Measurements from ENCODE around the gene MYH11. TPM values are rescaled to one million over a fixed set of nuclear protein-coding genes. Genes with fewer than 3 reads are reported as not detected.
A peak's percentile ranks its signal among the peaks of the same experiment; 100 is the strongest.

Gene MYH11
- total and polyA plus RNA-seq, 2 experiments from 2014 or later = 1.6 to 5.9 TPM

DNA sequence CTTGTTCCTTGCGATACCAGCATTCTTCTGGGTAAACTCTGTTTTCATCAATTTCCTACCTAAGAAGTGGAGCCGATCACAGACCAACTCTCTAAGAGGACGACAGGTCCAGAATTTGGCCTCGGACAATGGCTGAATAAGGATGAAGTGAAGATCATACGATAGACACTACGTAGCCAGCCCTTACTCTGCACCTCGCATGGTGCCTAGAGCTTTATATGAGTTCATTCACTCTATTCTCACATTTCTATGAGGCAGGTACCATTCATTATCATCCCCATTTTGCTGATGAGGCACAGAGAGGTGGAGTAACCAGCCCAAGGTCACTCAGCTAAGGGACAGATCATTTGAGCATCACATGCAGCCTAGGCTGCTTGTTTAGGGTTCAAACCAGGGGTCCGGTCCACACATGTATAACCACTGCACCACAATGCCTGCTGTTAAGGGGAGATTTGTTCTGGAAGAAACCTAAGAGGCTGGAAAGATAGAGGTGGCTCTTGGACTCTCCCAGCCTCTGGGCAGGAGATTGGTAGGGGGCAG is 78.6 kb downstream of the MYH11 start:
- peak overlapping the region; percentile 99 for H2AFZ ChIP-seq
- H3K27me3 Mint-ChIP-seq (ENCODE audit: insufficient read depth, low read depth, poor library complexity) = peaks cover 5% of the 10 kb centered on the region
- H3K27ac ChIP-seq (ENCODE audit: low read depth) = no peak overlapping the region
- no peaks in the 10 kb centered on the region for H4K20me1 ChIP-seq (replicated peaks; ENCODE audit: insufficient read depth)
- H3K4me1 ChIP-seq (ENCODE audit: insufficient read depth) = no peaks in the 10 kb centered on the region
- H3K9me2 ChIP-seq (ENCODE audit: insufficient read depth) = no peaks in the 10 kb centered on the region
- H3K4me2 ChIP-seq = no peak overlapping the region
- no peak overlapping the region for H3K4me3 Mint-ChIP-seq
- TF ChIP-seq, protein P1, sequence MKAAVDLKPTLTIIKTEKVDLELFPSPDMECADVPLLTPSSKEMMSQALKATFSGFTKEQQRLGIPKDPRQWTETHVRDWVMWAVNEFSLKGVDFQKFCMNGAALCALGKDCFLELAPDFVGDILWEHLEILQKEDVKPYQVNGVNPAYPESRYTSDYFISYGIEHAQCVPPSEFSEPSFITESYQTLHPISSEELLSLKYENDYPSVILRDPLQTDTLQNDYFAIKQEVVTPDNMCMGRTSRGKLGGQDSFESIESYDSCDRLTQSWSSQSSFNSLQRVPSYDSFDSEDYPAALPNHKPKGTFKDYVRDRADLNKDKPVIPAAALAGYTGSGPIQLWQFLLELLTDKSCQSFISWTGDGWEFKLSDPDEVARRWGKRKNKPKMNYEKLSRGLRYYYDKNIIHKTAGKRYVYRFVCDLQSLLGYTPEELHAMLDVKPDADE (IDR thresholded peaks at IDR 0.05) = no peak
- TF ChIP-seq POLR2AphosphoS5 (IDR thresholded peaks at IDR 0.05; ENCODE audit: low read depth) = no peak
- no peak for TF ChIP-seq ZNF114 (CRISPR knock-in tag; IDR thresholded peaks at IDR 0.05)
- TF ChIP-seq, protein P2, sequence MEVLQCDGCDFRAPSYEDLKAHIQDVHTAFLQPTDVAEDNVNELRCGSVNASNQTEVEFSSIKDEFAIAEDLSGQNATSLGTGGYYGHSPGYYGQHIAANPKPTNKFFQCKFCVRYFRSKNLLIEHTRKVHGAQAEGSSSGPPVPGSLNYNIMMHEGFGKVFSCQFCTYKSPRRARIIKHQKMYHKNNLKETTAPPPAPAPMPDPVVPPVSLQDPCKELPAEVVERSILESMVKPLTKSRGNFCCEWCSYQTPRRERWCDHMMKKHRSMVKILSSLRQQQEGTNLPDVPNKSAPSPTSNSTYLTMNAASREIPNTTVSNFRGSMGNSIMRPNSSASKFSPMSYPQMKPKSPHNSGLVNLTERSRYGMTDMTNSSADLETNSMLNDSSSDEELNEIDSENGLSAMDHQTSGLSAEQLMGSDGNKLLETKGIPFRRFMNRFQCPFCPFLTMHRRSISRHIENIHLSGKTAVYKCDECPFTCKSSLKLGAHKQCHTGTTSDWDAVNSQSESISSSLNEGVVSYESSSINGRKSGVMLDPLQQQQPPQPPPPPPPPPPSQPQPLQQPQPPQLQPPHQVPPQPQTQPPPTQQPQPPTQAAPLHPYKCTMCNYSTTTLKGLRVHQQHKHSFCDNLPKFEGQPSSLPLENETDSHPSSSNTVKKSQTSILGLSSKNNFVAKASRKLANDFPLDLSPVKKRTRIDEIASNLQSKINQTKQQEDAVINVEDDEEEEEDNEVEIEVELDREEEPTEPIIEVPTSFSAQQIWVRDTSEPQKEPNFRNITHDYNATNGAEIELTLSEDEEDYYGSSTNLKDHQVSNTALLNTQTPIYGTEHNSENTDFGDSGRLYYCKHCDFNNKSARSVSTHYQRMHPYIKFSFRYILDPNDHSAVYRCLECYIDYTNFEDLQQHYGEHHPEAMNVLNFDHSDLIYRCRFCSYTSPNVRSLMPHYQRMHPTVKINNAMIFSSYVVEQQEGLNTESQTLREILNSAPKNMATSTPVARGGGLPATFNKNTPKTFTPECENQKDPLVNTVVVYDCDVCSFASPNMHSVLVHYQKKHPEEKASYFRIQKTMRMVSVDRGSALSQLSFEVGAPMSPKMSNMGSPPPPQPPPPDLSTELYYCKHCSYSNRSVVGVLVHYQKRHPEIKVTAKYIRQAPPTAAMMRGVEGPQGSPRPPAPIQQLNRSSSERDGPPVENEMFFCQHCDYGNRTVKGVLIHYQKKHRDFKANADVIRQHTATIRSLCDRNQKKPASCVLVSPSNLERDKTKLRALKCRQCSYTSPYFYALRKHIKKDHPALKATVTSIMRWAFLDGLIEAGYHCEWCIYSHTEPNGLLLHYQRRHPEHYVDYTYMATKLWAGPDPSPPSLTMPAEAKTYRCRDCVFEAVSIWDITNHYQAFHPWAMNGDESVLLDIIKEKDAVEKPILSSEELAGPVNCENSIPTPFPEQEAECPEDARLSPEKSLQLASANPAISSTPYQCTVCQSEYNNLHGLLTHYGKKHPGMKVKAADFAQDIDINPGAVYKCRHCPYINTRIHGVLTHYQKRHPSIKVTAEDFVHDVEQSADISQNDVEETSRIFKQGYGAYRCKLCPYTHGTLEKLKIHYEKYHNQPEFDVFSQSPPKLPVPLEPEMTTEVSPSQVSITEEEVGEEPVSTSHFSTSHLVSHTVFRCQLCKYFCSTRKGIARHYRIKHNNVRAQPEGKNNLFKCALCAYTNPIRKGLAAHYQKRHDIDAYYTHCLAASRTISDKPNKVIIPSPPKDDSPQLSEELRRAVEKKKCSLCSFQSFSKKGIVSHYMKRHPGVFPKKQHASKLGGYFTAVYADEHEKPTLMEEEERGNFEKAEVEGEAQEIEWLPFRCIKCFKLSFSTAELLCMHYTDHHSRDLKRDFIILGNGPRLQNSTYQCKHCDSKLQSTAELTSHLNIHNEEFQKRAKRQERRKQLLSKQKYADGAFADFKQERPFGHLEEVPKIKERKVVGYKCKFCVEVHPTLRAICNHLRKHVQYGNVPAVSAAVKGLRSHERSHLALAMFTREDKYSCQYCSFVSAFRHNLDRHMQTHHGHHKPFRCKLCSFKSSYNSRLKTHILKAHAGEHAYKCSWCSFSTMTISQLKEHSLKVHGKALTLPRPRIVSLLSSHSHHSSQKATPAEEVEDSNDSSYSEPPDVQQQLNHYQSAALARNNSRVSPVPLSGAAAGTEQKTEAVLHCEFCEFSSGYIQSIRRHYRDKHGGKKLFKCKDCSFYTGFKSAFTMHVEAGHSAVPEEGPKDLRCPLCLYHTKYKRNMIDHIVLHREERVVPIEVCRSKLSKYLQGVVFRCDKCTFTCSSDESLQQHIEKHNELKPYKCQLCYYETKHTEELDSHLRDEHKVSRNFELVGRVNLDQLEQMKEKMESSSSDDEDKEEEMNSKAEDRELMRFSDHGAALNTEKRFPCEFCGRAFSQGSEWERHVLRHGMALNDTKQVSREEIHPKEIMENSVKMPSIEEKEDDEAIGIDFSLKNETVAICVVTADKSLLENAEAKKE (CRISPR knock-in tag; IDR thresholded peaks at IDR 0.05) = no peak
- H3K36me3 ChIP-seq (ENCODE audit: insufficient read depth) = no peaks in the 10 kb centered on the region
- no peak for ATAC-seq
- peaks cover 8% of the 10 kb centered on the region for H3K4me1 Mint-ChIP-seq
- no peak for DNase-seq (ENCODE audit: low spot score)
- no peaks in the 10 kb centered on the region for H3K27me3 ChIP-seq (ENCODE audit: insufficient read depth)
- H3F3A ChIP-seq (replicated peaks; ENCODE audit: low read depth) = no peaks in the 10 kb centered on the region
- no peak overlapping the region for H3K4me3 ChIP-seq
- H3K9me3 Mint-ChIP-seq = no peaks in the 10 kb centered on the region
- no peaks in the 10 kb centered on the region for H3K36me3 Mint-ChIP-seq (ENCODE audit: low read depth)
- H3K79me2 ChIP-seq (replicated peaks; ENCODE audit: insufficient read depth) = no peaks in the 10 kb centered on the region
- H3K27ac Mint-ChIP-seq = no peak overlapping the region
